GM12865 (cell line): ENCODE data around the gene CCL18.
A peak's percentile ranks its signal among the peaks of the same experiment; 100 is the strongest.
"Not testable (repeated sequence)": the region's sequence is repeated elsewhere in the genome, so short reads cannot be mapped to it uniquely, and the experiment has no call there.

Experiments used
- DNase-seq: peaks from one replicate; pipeline ENCODE4 v3.0.0; 2010; ENCODE audit warnings: low read depth
- H3K4me3 ChIP-seq: 2 replicates; pipeline ENCODE4 v1.5.1; 2011; ENCODE audit warnings: mild to moderate bottlenecking, low read depth, low read length, control low read depth
- CTCF ChIP-seq: IDR thresholded peaks from 2 replicates; pipeline ENCODE4 v1.5.1; 2011; ENCODE audit warnings: low read length, control low read depth, low read depth, inconsistent platforms; ENCODE audit not compliant: insufficient read depth; ENCODE audit errors: missing control alignments

Gene CCL18

GRCh38 chr17:36086791-36087190 is 22.7 kb downstream of the CCL18 start:
- no peak for DNase-seq
- H3K4me3 ChIP-seq = no peak overlapping the region
- no peak for TF ChIP-seq CTCF

DNA sequence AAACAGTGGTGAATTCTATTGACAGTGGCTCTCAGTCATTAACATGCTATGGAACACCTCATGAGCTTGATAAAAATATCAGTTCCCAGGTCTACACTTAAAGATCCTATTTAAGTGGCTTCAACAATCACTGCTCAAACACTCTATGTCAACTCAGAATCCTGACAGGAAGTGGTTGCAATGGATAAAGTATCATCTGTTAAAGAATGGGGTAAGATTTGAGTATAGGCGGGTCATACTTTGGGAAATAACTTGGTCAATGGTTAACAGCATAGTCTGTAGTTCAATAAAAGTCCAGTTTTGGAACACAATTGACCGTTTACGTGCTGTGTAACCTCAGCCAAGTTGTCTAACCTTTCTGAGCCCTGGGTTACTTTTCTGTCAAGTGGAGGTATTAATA is 23.4 kb downstream of the CCL18 start:
- H3K4me3 ChIP-seq = not testable (repeated sequence)

DNA sequence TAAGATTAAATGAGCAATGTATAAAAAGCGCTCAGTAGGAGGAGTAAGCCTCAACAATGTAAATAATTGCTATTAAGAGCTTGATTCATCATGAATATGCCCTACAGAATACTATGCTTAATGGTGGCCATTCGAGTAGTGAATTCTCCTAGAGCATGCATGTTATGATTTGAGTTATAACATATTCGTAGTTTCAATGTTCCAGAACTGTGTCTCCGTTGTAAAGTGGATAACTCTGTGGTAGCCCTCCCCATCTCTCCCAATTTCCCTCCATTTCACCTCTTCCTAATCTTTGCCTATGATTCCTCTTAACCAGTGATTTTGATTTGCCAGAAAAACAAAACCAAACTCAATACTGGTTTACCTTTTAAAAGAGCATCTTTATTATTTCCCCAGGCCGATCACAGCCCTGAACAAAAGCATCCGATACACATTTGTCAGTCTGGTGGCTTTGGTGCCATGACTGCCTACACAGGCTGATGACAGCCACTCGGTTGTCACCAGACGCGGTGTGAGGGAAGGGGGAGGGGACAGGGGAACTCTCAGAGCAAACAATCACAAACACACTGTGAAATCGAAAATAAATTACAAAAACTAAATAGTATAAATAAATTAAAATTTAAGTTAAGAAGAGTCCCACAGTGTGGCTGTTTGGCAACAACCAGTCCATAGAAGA is 24.0 kb downstream of the CCL18 start:
- DNase-seq = not testable (repeated sequence)
- H3K4me3 ChIP-seq = peak overlapping the region; percentile 55

More for the DNA sequence above, 23.4 kb downstream of the CCL18 start:
- DNase-seq = not testable (repeated sequence)

DNA sequence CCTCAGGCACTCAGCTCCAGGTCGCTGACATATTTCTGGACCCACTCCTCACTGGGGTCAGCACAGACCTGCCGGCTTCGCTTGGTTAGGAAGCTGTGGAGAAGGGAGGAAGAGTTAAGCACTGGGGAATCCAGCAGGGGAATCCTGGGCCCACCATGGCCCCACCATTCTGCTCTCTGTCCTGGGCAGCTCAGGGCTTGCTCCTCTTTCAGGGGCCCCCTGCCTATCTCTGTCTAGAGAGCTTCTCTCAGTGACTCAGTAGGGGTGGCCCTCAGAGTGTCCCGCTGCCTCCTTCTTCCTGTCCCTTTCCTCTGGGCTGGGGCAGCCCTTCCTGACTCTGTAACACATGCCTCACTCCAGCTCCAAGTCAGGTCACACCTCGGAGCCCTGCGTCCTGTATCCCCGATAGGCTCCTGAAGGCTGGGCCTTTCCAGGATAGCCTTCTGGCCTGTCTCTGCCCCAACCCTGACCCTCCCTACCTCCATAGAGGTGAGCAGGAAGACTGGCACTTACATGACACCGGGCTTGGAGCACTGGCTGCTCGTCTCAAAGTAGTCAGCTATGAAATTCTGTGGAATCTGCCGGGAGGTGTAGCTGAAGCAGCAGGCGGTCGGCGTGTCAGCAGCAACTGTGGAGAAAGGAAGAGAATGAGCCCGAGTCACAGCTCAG is 24.7 kb downstream of the CCL18 start:
- H3K4me3 ChIP-seq = peak overlapping the region; percentile 55
- DNase-seq = peak; percentile 29
- TF ChIP-seq CTCF = no peak

DNA sequence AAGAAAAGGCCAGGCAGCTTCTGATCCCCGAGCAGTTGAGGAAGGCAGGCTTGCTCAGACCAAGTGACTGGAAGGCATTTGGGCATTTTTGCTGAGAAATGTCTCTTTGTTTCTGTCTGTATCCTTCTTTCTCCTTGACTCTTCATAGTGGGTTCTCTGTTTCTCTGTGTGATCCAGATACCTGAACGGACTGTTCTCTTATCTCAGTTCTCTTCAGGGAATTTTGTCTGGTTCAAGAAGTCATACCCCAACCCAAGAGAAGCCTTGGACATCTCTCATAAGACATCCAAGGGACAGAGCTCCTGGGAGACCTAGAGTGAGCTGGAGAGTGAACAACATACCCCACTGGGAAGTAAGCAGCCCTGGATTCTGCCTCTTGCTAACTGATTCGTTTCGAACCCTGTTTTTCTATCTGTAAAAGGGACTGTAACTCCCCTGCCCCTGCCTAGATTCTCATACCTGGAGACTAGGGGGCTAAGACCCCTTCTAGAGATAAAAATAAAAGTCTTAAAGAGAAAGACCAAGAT is 25.3 kb downstream of the CCL18 start:
- TF ChIP-seq CTCF = no peak
- DNase-seq = no peak
- H3K4me3 ChIP-seq = peak overlapping the region; percentile 55

- DNase-seq = peak; percentile 95
These were observed 26.1 kb downstream of the CCL18 start, which contains the start of gene CCL3 for GRCh38 chr17:36089888-36090836. Gene CCL3 (minus strand): TSS chr17:36090143. CDS start chr17:36090058, 85 bp downstream.

GRCh38 chr17:36092230-36092629 is 28.2 kb downstream of the CCL18 start:
- TF ChIP-seq CTCF = no peak
- no peak overlapping the region for H3K4me3 ChIP-seq
- peak; percentile 72 for DNase-seq

More at GRCh38 chr17:36089888-36090836, 26.1 kb downstream of the CCL18 start, which contains the start of gene CCL3:
- no peak for TF ChIP-seq CTCF
- H3K4me3 ChIP-seq = peak within 1 kb of the TSS; percentile 55

DNA sequence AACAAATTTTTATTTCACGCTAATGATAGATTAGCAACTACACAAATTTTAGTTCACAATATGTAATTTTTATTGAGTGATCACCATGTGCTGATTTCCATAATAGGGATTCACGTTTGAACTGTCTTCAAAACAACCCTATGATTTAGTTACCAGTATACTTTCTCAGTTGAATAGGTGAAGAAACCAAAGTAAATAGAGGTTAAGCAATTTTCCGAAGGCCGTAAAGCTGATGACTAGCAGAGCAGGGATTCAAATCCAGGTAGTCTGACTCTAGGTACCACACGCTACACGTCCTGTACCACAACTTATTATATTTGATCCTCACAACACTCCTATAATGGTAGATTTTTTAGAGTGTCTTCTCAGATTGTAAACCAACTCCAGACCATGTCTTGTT is 28.6 kb downstream of the CCL18 start:
- not testable (repeated sequence) for H3K4me3 ChIP-seq, DNase-seq
